Hypothalamus (tissue), 51 donors: ENCODE measurements around the gene ERGIC1.
"Not testable (repeated sequence)": the region's sequence is repeated elsewhere in the genome, so short reads cannot be mapped to it uniquely, and the experiment has no call there.

ENCODE experiments used
- DNase-seq, 51 donors: peaks; one replicate each; lab custom pipeline; 2025; lab: John Stamatoyannopoulos, UW

The ERGIC1 gene

GRCh38 chr5:172833686-172834414 lies at the start of gene ERGIC1:
Gene ERGIC1, plus strand, starts transcription at chr5:172834251. Its CDS starts 163 bp downstream, at chr5:172834414.
- DNase-seq = peak in 50 of 51 donors; percentile 25 to 93 (median 78)

DNA sequence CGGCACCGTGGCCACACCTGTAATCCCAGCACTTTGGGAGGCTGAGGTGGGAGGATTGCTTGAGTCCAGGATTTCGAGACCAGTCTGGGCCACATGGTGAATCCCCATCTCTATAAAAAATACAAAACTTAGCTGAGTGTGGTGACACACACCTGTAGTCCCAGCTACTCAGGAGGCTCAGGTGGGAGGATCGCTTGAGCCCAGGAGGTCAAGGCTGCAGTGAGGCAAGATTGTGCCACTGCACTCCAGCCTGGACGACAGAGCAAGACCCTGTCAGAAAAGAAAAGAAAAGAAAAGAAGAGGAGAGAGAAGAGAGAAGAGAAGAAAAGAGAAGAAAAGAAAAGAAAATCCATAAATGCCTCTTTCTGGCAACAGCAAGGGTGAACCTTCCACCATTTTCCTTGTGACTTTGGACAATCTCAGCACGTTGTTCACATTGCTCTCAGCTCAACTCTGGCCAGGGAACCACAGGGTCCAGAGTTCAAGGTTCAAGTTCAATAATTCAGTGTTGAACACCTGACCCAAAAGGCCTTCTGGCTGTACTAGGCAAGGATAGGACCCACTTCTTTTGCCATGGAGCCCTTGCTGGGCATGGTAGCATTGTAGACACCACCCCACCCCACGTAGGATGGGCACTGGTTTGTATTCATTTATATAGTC lies 48.5 kb upstream of the ERGIC1 start:
- DNase-seq = no peak

GRCh38 chr5:172786736-172787462 lies 47.2 kb upstream of the ERGIC1 start:
- DNase-seq = no peak

GRCh38 chr5:172787538-172787937 lies 46.5 kb upstream of the ERGIC1 start:
- DNase-seq = not testable (repeated sequence)

- DNase-seq = peak in 4 of 51 donors; percentile 33 to 40 (median 36)
Observed at GRCh38 chr5:172788771-172789686, 45.0 kb upstream of the ERGIC1 start.

GRCh38 chr5:172789687-172790495 lies 44.2 kb upstream of the ERGIC1 start:
- DNase-seq = peak in 19 of 51 donors; percentile 27 to 71 (median 51)

- no peak for DNase-seq
Observed at GRCh38 chr5:172790496-172790889, 43.6 kb upstream of the ERGIC1 start.

GRCh38 chr5:172791286-172791685 lies 42.8 kb upstream of the ERGIC1 start:
- DNase-seq = no peak

- no peak for DNase-seq
Observed at GRCh38 chr5:172791726-172792445, 42.2 kb upstream of the ERGIC1 start.

GRCh38 chr5:172792701-172793570 lies 41.1 kb upstream of the ERGIC1 start:
- DNase-seq = no peak

GRCh38 chr5:172793577-172794488 lies 40.2 kb upstream of the ERGIC1 start:
- no peak for DNase-seq

GRCh38 chr5:172795318-172795977 lies 38.6 kb upstream of the ERGIC1 start:
- peak in 17 of 51 donors; percentile 14 to 70 (median 35) for DNase-seq

DNA sequence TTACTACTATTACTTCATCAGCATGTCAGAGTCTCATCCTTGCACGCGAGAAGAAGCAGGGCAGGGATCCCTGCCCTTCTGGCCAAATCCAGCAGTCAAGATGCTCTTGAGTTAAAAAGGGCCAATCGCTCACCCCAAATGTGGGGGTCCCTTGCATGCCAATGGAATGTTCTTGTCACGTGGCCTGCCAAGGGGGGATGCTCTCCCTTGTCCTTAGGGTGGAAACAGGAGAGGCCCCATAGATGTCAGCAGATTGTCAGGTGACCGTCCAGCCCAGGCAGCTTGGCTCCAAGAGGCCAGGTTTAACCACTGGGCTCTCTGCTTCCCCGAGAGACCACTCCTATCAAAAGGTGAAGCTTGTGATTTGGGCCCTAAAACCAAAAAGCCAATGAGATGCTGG lies 37.7 kb upstream of the ERGIC1 start:
- DNase-seq = no peak

- no peak for DNase-seq
Observed at GRCh38 chr5:172797771-172798191, 36.3 kb upstream of the ERGIC1 start.

- DNase-seq = peak in 6 of 51 donors; percentile 13 to 23 (median 17)
Observed at GRCh38 chr5:172798422-172799215, 35.4 kb upstream of the ERGIC1 start.
